MM.1S (cell line): ENCODE data around the gene LRPAP1.

ENCODE experiments used
- CTCF ChIP-seq: fragments of 300-600 bp; sonication (generic); IDR thresholded peaks from 2 replicates; pipeline ENCODE4 v1.5.1; 2016; ENCODE audit warnings: antibody characterized with exemption, low read length, mixed read lengths
- EZH2 ChIP-seq: fragments of 300-600 bp; sonication (generic); optimal IDR thresholded peaks from 2 replicates; pipeline ENCODE3; 2017; ENCODE audit warnings: low read depth, mild to moderate bottlenecking, antibody characterized with exemption, low read length, mixed read lengths

- TF ChIP-seq CTCF (no peak), EZH2 (no peak)
Observed at GRCh38 chr4:3464349-3464905, 67.8 kb downstream of the LRPAP1 start.
